GM21447 (cell line): ENCODE results near the gene TAF13.
"Not testable (repeated sequence)": the region's sequence is repeated elsewhere in the genome, so short reads cannot be mapped to it uniquely, and the experiment has no call there.

Experiments
- ATAC-seq: cut with Tn5 transposase; IDR thresholded peaks from one replicate; pipeline ENCODE4 v1.9.1; 2021; ENCODE audit not compliant: unreplicated experiment

Gene TAF13

DNA sequence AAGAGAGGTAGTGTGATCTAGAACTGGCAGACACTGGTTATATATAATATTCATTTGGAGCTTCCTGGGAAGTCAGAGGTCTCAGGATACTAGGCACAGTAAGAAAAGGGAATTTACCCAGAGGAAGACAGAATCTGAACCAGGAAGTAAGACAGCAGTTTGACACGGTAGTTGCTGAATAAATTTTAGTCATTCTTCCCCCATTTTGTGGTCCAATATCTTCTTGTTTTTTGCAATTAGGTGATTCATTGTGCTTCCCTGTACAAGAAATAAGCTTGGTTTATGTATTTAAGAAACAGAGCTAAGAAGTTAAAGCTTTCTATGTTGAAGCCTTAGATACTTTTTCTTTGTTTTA lies 16.0 kb upstream of the TAF13 start:
- ATAC-seq = no peak

DNA sequence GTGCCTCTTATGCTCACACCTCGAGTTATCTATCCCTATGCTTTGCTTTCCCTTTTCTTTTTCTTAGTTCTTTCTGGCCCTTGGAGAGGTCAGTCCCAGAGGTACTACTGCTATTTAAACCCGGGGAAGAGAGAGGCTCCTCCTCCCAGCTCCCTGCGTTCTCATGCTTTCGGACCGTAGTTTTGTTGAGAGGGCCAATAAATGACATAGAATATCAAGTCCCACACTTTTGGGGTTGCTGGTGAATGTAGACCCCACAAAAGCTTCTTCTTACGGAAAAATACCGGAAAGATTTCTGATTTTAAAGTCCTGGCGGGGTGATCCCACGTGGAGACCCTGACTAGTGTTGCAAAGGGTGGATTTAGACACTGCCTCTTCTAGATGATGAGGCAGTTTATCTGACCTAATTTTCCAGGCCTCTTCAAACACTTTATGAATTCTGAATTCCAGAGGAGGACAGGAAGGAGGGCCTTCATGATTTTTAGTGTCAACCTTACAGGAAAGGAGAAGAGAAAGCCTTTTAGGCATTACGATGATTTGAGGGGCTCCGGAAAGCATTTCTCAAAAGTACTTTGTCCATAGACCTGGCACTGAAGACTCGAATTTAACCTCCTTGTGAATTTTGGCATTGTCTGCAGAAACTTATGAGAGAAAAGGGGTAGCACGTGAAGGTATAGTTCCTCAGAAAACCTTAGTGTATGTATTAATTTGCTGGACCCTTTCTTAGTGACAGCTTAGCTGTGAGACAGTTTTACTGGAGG lies 15.5 kb upstream of the TAF13 start:
- peak; percentile 58 for ATAC-seq

DNA sequence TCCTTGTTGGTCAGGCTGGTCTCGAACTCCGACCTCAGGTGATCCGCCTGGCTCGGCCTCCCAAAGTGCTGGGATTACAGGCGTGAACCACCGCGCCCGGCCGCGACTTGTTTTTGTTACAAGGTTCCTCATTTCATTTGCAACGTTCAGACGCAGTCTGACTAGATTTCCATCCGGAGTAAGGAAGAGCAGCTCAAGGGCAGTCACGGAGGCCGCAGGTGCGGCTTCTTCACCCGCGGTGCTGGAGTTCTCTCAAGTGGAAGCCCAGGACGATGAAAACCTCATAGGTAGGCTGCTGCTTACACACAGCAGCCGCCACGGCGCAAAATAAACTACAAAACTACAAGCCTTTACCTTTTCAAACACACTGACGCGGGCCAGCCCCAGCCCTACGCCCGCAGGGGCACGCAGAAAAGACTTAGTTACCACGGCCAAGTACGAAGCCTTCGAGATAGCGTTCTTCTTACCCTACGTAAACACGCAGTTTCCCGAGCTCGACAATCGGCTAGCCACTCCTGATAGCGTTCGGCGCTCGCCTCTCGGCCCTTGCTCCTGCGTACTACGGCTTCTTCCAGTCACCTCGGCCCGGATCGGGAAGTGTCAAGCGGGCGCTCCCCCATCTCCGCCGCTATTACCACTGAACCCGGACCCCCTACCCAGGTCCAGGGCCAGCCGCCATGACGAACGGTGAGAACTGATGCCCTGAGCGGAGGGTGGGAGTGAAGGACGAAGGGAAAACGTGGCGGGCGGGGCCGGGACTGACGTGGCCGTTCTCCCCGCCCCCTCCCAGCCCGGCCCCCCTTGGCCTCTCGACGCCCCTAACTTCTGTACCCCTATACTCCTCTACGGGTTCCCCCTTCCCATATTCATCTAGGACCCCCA lies 14.6 kb upstream of the TAF13 start, which contains the start of gene TMEM167B:
Gene TMEM167B (plus strand): TSS at position 569 of the 882 bp plus-strand sequence. CDS start 109 bp downstream, at position 678.
- ATAC-seq = peak; percentile 94

DNA sequence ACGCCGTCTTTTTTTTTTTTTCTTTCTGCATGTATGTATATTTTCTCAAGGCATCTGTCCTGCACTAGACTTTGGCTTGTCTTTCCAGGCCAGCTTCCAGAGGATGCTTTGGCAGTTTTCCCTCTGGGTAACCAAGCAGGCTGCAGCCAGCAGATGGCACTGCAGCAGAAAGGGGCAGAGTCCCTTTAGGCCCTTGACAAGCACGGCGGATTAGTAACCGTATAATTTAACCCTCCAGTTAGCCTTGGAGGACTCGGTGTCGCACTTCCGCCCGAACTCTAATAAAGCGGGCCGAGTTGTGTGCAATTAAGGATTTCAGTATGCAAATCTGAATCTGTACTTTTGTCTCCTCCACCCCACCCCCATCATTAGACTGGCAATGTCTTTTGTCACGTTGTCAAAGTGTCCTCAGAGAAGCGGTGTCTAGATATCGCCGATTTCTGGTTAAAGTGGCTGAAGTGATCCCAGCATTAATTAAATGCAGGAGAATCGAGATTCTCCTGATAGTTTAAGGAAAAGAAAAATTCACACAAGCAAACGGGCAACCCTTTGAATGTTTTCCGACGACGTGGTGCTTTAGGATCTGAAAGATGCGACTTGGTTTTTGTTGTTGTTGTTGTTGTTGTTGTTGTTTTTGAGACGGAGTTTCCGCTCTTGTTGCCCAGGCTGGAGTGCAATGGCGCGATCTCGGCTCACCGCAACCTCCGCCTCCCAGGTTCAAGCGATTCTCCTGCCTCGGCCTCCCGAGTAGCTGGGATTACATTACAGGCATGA lies 13.6 kb upstream of the TAF13 start:
- ATAC-seq = no peak

GRCh38 chr1:109084563-109085517 lies 9.0 kb upstream of the TAF13 start:
- no peak for ATAC-seq

- no peak for ATAC-seq
Measured at GRCh38 chr1:109083923-109084322, 8.1 kb upstream of the TAF13 start.

GRCh38 chr1:109083501-109083900 lies 7.7 kb upstream of the TAF13 start:
- ATAC-seq = no peak

DNA sequence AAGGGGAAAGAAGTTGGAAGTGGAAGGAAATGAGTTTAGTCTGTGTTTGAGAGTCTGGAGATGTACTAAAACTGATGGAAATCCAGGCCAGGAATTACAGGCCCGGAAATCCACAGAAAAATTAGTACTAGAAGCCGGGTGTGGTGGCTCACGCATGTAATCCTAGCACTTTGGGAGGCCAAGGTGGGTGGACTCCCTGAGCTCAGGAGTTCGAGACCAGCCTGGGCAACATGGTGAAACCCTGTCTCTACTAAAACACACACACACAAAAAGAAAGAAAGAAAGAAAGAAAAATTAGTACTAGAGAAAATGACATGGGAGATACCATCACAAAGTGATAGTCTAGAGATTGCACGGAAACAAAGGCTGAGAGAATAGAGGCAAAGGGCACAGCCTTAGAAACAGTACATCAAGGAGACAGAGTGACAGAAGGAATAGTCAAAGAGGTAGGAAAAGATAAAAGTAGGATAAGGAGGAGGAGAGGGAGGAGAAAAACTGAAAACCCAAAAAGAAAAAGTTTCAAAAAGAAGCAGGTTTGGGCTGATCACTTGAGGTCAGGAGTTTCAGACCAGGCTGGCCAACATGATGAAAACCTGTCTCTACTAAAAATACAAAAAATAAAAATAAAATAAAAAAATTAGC lies 4.8 kb upstream of the TAF13 start:
- no peak for ATAC-seq

GRCh38 chr1:109079240-109079622 lies 3.4 kb upstream of the TAF13 start:
- ATAC-seq = no peak

DNA sequence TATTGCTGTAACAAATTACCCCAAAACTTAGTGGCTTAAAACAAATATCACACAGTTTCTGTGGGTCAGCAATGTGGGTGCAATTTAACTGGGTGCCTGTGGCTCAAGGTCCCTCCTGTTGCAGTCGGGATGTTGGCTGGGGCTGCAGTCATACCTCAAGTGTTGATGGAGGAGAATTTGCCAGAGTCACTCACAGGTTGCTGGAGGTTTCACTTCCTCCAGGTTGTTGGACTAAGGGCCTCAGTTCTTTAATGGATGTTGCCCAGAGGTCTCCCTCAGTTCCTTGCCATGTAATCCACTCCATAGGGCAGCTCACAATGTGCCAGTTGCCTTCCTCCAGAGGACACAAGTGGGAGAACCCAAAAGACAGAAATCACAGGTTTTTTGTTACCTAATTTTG lies 2.5 kb upstream of the TAF13 start:
- no peak for ATAC-seq

DNA sequence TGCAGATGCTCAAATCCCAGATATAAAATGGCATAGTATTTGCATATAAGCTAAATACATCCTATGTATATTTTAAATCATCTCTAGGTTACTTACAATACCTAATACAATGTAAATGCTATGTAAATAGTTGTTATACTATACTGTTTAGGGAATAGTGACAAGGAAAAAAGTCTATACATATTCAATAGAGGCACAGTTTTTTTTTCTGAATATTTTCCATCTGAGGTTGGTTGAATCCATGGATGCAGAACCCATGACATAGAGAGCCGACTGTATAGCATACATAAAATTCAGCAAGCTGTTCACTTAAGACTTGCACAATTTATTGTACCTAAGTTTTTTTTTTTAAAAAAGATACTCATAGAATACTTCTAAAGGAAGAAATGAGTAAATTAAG lies 6.5 kb downstream of the TAF13 start:
- ATAC-seq = no peak

DNA sequence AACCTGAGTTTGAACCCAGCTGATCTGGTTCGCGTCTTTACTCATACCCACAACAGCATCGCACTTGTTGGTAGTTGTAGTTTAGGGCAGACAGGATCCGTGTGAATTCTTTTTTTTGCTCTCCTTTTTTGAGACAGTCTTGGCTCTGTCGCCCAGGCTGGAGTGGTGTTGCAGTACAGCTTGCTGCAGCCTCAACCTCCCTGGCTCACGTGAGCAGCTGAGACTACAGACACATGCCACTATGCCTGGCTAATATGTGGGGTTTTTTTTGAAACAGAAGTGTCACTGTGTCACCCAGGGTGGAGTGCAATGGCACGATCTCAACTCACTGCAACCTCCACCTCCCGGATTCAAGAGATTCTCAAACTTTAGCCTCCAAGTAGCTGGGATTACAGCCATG lies 7.9 kb downstream of the TAF13 start:
- ATAC-seq = no peak

DNA sequence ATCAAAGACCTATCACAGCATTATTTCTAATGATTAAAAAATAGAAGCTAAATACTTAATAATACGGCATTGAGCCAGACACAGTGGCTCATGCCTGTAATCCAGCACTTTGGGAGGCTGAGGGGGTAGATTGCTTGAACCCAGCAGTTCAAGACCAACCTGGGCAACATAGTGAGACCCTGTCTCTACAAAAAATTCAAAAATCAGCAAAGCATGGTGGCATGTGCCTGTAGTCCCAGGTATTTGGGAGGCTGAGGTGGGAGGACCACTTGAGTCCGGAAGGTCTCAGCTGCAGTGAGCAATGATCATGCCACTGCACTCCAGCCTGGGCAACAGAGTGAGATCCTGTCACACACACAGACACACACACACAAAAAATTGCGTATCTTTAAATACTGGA lies 10.7 kb downstream of the TAF13 start:
- no peak for ATAC-seq

- ATAC-seq = no peak
Measured at GRCh38 chr1:109061183-109061582, 14.6 kb downstream of the TAF13 start.

DNA sequence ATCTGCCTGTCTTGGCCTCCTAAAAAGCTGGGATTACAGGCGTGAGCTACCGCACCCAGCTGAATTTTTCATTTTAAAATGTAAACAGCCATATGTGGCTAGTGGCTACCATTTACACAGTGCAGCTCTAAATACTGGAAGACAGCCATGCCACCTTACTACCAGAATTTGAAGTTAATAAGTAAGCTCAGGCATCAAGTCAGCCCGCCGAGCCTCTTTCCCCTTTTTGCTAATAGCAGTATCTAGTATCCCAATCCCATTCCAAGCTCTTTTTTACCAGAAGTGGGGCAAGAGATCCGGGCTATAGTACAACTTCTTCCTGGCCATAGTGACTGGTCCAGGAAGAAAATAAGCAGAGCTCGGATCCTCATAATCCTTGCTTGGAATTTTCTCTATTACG lies 15.1 kb downstream of the TAF13 start:
- ATAC-seq = no peak

DNA sequence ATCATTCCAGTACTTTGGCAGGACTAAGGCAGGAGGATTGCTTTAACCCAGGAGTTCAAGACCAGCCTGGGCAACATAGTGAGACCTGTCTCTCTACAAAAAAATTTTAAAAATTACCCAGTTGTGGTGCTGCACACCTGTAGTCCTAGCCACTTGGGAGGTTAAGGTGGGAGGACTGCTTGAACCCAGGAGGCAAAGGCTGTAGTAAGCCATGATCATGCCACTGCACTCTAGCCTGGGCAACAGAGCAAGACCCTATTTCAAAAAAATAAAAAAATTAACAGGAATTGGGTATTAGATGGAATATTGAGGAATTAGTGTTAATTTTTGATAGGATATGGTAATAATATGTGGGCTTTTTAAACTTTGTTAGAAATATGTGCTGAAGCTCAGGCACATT lies 16.8 kb downstream of the TAF13 start:
- ATAC-seq = no peak

- ATAC-seq = no peak
Measured at GRCh38 chr1:109056064-109056463, 19.7 kb downstream of the TAF13 start.

GRCh38 chr1:109052145-109052544 lies 23.7 kb downstream of the TAF13 start:
- not testable (repeated sequence) for ATAC-seq

DNA sequence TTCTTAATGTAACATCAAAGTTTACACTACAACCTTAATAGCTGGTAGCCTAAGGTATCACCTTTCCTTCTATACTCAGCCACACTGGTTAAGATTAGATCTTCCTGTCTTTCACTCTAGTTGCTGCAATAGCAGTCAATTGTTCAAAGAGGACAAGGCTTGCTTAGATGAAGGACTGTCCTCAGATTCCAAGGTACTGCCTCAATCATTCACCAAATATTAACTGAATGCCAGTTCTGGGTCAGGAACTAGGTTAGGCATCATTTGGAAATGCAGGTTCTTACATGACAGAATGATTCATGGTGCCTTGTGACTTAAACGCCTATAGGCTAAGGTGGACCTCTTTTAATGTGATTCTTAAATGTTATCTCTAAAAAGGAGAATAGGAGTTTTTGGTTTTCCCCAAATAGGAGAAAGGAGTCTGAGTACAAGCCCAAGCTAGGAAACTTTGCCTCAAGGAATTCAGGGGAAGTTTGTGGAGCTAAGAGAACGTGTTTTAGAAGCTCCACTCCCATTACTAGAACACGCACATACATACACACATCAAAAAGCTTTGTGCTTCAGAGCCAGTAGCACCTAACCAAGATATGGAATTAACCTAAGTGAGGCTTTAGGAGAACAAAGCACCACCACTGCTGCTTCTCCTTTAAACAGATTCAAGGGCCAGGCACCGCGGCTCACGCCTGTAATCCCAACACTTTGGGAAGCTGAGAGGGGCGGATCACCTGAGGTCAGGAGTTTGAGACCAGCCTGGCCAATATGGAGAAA lies 25.4 kb downstream of the TAF13 start:
- no peak for ATAC-seq
